ENCODE measurements around the gene MBOAT2. TPM values are rescaled to one million over a fixed set of nuclear protein-coding genes. Genes with fewer than 3 reads are reported as not detected.

The MBOAT2 gene
- total RNA-seq, 1 donor from 2014 or later = 84.0 TPM

GRCh38 chr2:9010866-9011265 is 7.4 kb upstream of the MBOAT2 start:
- peaks cover 1% of the 10 kb centered on the region for H3K36me3 Mint-ChIP-seq
- no peaks in the 10 kb centered on the region for H3K9me3 ChIP-seq (ENCODE audit: low read depth)

DNA sequence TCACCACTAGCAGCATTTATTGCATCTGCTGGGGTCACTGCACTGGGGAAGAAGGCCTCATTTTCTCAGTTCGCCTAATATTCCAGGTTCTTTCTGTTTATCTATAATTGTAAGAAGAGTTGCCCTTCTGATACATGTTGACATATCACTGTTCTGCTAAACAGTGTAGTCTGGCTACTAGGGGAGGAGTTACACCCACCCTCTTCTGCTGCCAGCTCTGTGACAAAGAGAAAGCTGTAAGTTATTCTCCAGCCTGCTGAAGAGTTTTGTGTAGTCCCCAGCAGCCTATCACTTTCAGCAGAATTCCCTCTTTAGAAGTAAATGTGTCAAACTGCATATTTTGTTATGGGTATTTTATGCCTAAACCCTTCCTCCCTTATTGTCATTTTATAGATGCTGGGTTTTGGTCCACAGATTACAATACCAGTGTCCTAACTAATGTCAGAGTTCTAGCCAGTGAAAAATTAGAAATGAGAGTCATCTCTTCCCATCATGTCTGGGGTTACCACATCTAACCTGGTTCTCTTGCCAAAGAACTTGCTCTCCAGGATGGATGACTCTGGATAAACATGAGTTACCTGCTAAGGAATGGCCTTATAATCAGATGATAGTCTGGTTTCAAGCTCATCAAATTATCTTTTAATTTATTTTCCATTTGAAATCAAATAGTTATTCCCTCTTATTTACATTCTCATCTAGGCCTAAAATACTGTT is 5.6 kb upstream of the MBOAT2 start:
- no peak for TF ChIP-seq EZH2phosphoT487 (IDR thresholded peaks at IDR 0.05)
- TF ChIP-seq CTCF (IDR thresholded peaks at IDR 0.05) = no peak
- TF ChIP-seq EZH2 (IDR thresholded peaks at IDR 0.05) = no peak
- Histone ChIP-seq H3K4me3 (no peak overlapping the region), H3K79me2 (ENCODE audit: low read depth) (peaks cover 12% of the 10 kb centered on the region), H3K27ac (no peak overlapping the region), H3K36me3 (no peaks in the 10 kb centered on the region), H3F3A (ENCODE audit: low read depth) (peaks cover 11% of the 10 kb centered on the region), H2AFZ (replicated peaks) (no peak overlapping the region), H4K20me1 (ENCODE audit: low read depth) (no peaks in the 10 kb centered on the region), H3K4me1 (peaks cover 12% of the 10 kb centered on the region), H3K4me2 (no peak overlapping the region), H3K9ac (no peak overlapping the region), H3K9me3 (ENCODE audit: low read depth) (no peaks in the 10 kb centered on the region), H3K27me3 (no peaks in the 10 kb centered on the region)
- H3K36me3 Mint-ChIP-seq = peaks cover 4% of the 10 kb centered on the region
- no peak overlapping the region for H3K4me3 Mint-ChIP-seq
- no peak for DNase-seq (ENCODE audit: low spot score)
- H3K4me1 Mint-ChIP-seq = peaks cover 14% of the 10 kb centered on the region
- H3K27me3 Mint-ChIP-seq (ENCODE audit: insufficient read depth, low read depth) = peaks cover 5% of the 10 kb centered on the region
- no peaks in the 10 kb centered on the region for H3K9me3 Mint-ChIP-seq
- H3K27ac Mint-ChIP-seq = no peak overlapping the region

More at GRCh38 chr2:9010866-9011265, 7.4 kb upstream of the MBOAT2 start:
- Histone ChIP-seq H3K4me1 (peaks cover 6% of the 10 kb centered on the region), H3K4me2 (no peak overlapping the region), H3K4me3 (no peak overlapping the region), H3K27me3 (no peaks in the 10 kb centered on the region), H2AFZ (replicated peaks) (no peak overlapping the region), H3F3A (ENCODE audit: low read depth) (no peaks in the 10 kb centered on the region), H3K27ac (no peak overlapping the region), H3K79me2 (ENCODE audit: low read depth) (no peaks in the 10 kb centered on the region), H3K36me3 (no peaks in the 10 kb centered on the region), H3K9ac (no peak overlapping the region), H4K20me1 (ENCODE audit: low read depth) (no peaks in the 10 kb centered on the region)
- H3K4me3 Mint-ChIP-seq = no peak overlapping the region
- H3K4me1 Mint-ChIP-seq = peaks cover 5% of the 10 kb centered on the region
- H3K27me3 Mint-ChIP-seq (ENCODE audit: insufficient read depth, low read depth) = peaks cover 3% of the 10 kb centered on the region
- DNase-seq (ENCODE audit: low spot score) = no peak
- no peak overlapping the region for H3K27ac Mint-ChIP-seq
- no peaks in the 10 kb centered on the region for H3K9me3 Mint-ChIP-seq
- TF ChIP-seq EZH2phosphoT487 (IDR thresholded peaks at IDR 0.05) (no peak), CTCF (IDR thresholded peaks at IDR 0.05) (no peak), EZH2 (IDR thresholded peaks at IDR 0.05) (no peak)

DNA sequence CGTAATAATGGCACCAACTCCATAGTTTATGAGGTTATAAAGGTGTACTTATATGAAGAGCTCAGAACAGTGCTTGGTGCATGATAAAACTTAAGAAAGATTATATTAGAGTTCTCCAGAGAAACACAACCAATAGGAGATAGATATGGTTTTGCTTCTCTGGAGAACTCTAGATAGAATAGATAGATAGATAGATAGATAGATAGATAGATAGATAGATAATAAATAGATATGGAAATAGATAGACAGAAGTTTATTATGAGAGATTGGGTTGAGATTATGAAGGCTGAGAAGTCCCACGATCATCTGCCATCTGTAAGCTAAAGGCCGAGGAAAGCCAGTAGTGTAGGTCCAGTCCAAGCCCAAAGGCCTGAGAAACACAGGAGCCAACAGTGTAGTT is 2.9 kb upstream of the MBOAT2 start:
- Histone ChIP-seq H3K4me3 (no peak overlapping the region), H3K4me2 (no peak overlapping the region), H3K79me2 (ENCODE audit: low read depth) (peaks cover 30% of the 10 kb centered on the region), H4K20me1 (ENCODE audit: low read depth) (peaks cover 15% of the 10 kb centered on the region), H3K4me1 (peaks cover 25% of the 10 kb centered on the region), H3F3A (ENCODE audit: low read depth) (peaks cover 16% of the 10 kb centered on the region), H2AFZ (replicated peaks) (no peak overlapping the region), H3K27ac (no peak overlapping the region), H3K9me3 (ENCODE audit: low read depth) (no peaks in the 10 kb centered on the region), H3K36me3 (no peaks in the 10 kb centered on the region), H3K27me3 (peaks cover 14% of the 10 kb centered on the region), H3K9ac (no peak overlapping the region)
- H3K27ac Mint-ChIP-seq = no peak overlapping the region
- peaks cover 10% of the 10 kb centered on the region for H3K27me3 Mint-ChIP-seq (ENCODE audit: insufficient read depth, low read depth)
- DNase-seq (ENCODE audit: low spot score) = no peak
- H3K36me3 Mint-ChIP-seq = peaks cover 4% of the 10 kb centered on the region
- no peak for TF ChIP-seq EZH2phosphoT487 (IDR thresholded peaks at IDR 0.05)
- no peak for TF ChIP-seq EZH2 (IDR thresholded peaks at IDR 0.05)
- no peak for TF ChIP-seq CTCF (IDR thresholded peaks at IDR 0.05)
- no peak overlapping the region for H3K4me3 Mint-ChIP-seq
- H3K4me1 Mint-ChIP-seq = peaks cover 23% of the 10 kb centered on the region
- H3K9me3 Mint-ChIP-seq = no peaks in the 10 kb centered on the region

Measured in neural progenitor cell (in vitro differentiated cells).